H4 (cell line): ENCODE measurements around the gene CPN2. TPM values are rescaled to one million over a fixed set of nuclear protein-coding genes. Genes with fewer than 3 reads are reported as not detected.

Experiments
- DNase-seq: peaks from one replicate; pipeline ENCODE4 v3.0.0-alpha.2; 2015; ENCODE audit warnings: low spot score
- total RNA-seq: library from RNA; depleted of rRNA; stranded (reverse); fragments of >200 nt; shearing (Covaris generic); gene quantifications from 2 replicates; pipeline ENCODE4 v1.2.3, GENCODE V29; 2014; rRNA removed

Gene CPN2
- not detected in 2 replicates for total RNA-seq

GRCh38 chr3:194351080-194351672, at the start of gene CPN2:
TSS of gene CPN2 (minus strand) at chr3:194351328. CDS start at chr3:194342702, 8,626 bp downstream.
- DNase-seq: no peak

- DNase-seq: no peak
Measured at GRCh38 chr3:194399874-194400411, 48.8 kb upstream of the CPN2 start.

- no peak for DNase-seq
Measured at GRCh38 chr3:194399166-194399565, 48.0 kb upstream of the CPN2 start, which contains the start of gene GP5. TSS of gene GP5 (minus strand) at chr3:194399266. CDS start at chr3:194398282, 984 bp downstream.

GRCh38 chr3:194397757-194398312, 46.7 kb upstream of the CPN2 start:
- no peak for DNase-seq

- DNase-seq: no peak
Measured at GRCh38 chr3:194396859-194397756, 46.0 kb upstream of the CPN2 start.

GRCh38 chr3:194396539-194396858, 45.4 kb upstream of the CPN2 start:
- no peak for DNase-seq

GRCh38 chr3:194395778-194396538, 44.8 kb upstream of the CPN2 start:
- DNase-seq: no peak

- no peak for DNase-seq
Measured at GRCh38 chr3:194395212-194395611, 44.1 kb upstream of the CPN2 start.

- DNase-seq: no peak
Measured at GRCh38 chr3:194392576-194392975, 41.4 kb upstream of the CPN2 start.

GRCh38 chr3:194390835-194391234, 39.7 kb upstream of the CPN2 start:
- no peak for DNase-seq

- no peak for DNase-seq
Measured at GRCh38 chr3:194389269-194389668, 38.1 kb upstream of the CPN2 start.

- no peak for DNase-seq
Measured at GRCh38 chr3:194387926-194388418, 36.8 kb upstream of the CPN2 start.

- DNase-seq: no peak
Measured at GRCh38 chr3:194387276-194387675, 36.1 kb upstream of the CPN2 start.

GRCh38 chr3:194386648-194387047, 35.5 kb upstream of the CPN2 start:
- no peak for DNase-seq

GRCh38 chr3:194386066-194386465, 34.9 kb upstream of the CPN2 start:
- DNase-seq: no peak

- no peak for DNase-seq
Measured at GRCh38 chr3:194384569-194385001, 33.5 kb upstream of the CPN2 start.

- no peak for DNase-seq
Measured at GRCh38 chr3:194384156-194384555, 33.0 kb upstream of the CPN2 start.

- no peak for DNase-seq
Measured at GRCh38 chr3:194383276-194383940, 32.3 kb upstream of the CPN2 start.

GRCh38 chr3:194382892-194383223, 31.7 kb upstream of the CPN2 start:
- no peak for DNase-seq

- DNase-seq: no peak
Measured at GRCh38 chr3:194382196-194382891, 31.2 kb upstream of the CPN2 start.

- no peak for DNase-seq
Measured at GRCh38 chr3:194381460-194381875, 30.3 kb upstream of the CPN2 start.
